Mammary epithelial cell (primary cell): ENCODE data around the gene NDUFAF8.

ENCODE experiments used
- CTCF ChIP-seq, 2 donors: IDR thresholded peaks in 1 of 2; conservative IDR thresholded peaks in 1 of 2; 2 replicates each; pipeline ENCODE4 v1.5.1; 2011 to 2012; ENCODE audit warnings: inconsistent platforms in 2 of 2, low read length in 2 of 2, mild to moderate bottlenecking in 2 of 2, control low read depth in 1 of 2, low read depth in 1 of 2; ENCODE audit not compliant: insufficient read depth in 1 of 2; ENCODE audit errors: extremely low read depth in 1 of 2
- EZH2 ChIP-seq: IDR thresholded peaks from 2 replicates; pipeline ENCODE4 v1.6.1; 2012; ENCODE audit warnings: low read length, inconsistent platforms, borderline replicate concordance

GRCh38 chr17:81251094-81251708, 12.1 kb downstream of the NDUFAF8 start:
- no peak for TF ChIP-seq CTCF (conservative IDR thresholded peaks at IDR 0.05 in 1 of 2, IDR thresholded peaks at IDR 0.05 in 1 of 2; ENCODE audit: extremely low read depth in 1 of 2, insufficient read depth in 1 of 2, low read depth in 1 of 2, low read length in 2 of 2)
- TF ChIP-seq EZH2, result no peak
